ENCODE measurements around the gene C11orf97.
"Not testable (repeated sequence)": the region's sequence is repeated elsewhere in the genome, so short reads cannot be mapped to it uniquely, and the experiment has no call there.

C11orf97 gene, protein sequence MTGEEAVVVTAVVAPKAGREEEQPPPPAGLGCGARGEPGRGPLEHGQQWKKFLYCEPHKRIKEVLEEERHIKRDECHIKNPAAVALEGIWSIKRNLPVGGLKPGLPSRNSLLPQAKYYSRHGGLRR

DNA sequence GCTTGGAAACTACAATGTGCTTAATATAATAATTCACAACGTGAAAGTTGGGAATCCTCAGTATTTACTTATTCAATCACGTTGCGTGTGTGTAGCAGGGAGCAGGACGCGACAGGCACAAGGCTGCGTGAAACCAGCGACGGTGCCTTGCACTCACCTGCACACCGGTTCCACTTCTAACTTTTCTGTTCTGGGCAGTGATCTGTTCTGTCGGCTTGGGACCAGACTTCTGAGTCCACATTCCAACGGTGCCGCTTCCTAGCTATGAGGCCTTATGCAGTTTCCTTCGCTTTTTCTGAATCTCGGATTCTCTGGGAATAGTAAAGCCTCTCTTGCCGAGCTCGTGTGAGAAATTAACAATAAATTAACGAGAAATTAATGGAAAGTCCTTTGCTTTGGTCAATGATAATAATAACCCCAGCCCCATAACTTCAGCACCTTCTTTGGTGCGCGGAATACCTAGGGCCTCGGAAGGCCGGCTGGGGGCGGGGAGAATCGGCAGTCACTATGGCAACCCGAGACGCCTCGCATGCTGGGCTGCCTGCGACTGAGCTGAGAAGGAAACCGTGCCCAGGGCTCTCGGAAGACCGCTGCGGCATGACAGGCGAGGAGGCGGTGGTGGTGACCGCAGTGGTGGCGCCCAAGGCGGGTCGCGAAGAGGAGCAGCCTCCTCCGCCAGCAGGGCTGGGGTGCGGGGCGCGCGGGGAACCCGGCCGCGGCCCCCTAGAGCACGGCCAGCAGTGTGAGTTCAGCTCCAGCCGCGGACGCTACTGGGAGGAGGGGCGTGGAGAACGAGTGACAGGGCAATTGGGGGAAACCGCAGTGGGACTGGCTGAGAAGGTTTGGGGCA is at the start of gene C11orf97:
Gene C11orf97, plus strand, starts transcription at position 530 of the 850 bp plus-strand sequence. Its CDS starts 68 bp downstream, at position 598.
- peak; percentile 60 to 84 for DNase-seq

DNA sequence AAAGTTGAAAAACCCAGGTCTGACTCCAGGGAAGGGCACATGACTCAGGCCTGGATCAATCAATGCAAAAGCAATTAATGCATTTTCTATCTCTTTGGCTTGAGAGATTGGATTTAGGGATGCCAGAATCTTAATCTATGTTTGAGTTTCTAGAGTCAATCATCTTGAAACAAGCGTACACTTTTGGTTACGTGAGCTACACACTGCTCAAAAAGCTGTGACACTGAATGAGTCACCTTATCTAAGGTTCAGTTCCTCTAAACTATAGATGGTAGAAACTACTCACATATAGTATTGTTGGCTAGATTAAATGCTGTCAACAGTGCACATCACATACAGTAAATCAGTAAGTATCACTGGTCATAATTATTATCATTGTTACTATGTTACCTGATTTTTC is 42.8 kb upstream of the C11orf97 start:
- no peak for DNase-seq

DNA sequence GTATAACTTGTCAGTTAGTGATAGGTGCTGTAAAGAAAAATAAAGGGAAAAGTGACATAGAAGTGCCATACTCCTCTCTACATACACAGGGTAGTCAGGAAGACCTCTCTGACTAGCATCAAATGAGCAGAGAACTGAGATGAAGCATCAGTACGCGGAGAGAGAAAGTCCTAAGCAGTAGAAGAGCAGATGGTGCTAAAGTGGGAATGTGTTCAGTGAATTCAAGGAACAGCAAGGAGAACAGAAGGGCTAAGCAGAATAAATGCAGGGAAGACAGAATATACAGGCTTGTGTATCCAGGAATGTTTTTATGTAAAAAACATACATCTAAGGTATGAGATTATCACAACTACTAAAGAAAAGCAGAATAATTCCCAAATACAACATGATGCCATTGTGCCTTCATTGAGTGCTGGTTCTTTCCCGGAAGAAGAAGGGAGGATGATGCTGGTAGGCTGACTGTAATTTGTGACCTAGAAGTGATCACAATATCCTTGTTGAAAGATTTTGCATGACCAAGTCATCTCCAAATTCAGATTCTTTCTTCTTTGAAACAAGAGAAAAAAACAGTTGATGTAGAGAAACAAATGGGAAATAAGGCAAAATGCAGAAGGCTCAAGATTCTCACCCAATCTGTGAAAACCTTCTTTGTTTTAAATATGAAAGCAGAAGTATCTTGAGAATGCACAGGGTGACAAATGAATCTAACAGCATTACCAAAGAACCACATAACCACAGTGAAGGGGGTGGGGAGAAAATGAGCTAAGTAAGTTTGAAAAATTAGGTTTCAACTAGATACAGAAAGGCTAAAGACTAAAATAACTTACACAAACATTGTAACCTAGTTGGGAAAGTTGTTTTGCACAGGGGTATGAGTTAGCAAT is 39.1 kb upstream of the C11orf97 start:
- DNase-seq, result no peak

DNA sequence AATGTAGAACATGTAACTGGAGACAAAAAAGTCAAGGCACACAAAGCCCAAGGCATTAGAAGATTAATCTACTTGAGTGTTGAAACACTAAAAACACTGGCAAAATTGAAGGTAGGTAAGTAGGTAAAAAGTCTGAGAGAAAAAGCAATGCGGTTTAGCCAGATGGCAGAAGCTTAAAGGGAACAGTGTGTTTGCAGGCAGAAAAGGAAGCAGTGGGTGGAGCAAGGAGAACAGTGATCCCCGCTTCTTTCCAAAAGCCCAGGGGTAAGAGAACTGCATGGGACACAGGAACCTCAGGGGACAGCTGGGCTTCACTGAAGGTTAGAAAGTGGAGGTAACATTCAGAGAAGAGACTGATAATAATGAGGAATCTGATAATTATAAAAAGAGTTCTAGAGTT is 34.6 kb upstream of the C11orf97 start:
- no peak for DNase-seq

DNA sequence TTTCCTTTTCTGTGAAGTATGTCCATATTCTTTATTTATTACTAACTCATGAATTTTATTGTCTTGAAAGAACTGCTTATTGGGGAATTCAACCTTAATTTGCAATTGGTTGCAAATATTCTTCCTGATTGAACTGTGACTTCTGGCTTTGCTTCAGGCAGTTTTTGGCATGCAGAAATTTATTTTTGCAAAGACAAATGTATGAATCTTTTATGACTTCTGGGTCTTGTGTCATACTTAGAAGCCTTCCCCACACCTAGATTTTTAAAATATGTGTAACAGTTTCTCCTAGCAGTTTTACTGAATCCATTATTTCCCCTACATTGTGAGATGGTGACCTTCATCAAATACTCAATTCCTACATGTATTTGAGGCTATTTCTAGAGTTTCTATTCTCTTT is 30.9 kb upstream of the C11orf97 start:
- DNase-seq, result no peak

DNA sequence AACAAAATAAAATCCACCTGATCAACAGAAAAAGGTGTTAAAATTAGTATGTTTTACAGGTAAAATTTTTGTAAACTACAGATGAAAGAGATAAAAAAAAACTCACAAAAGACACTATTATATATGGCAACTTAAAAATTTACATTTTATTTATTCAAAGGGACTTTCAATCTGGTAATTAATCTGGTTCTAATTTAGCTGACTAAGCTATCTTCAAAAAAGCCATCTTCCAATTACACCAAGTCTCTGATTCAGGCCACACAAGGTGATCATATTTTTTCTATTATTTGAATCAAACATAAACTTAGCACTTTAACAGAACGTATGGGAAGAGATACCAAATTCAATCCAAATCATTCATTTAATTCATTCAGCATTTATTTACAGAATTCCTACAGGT is 26.2 kb upstream of the C11orf97 start:
- no peak for DNase-seq

DNA sequence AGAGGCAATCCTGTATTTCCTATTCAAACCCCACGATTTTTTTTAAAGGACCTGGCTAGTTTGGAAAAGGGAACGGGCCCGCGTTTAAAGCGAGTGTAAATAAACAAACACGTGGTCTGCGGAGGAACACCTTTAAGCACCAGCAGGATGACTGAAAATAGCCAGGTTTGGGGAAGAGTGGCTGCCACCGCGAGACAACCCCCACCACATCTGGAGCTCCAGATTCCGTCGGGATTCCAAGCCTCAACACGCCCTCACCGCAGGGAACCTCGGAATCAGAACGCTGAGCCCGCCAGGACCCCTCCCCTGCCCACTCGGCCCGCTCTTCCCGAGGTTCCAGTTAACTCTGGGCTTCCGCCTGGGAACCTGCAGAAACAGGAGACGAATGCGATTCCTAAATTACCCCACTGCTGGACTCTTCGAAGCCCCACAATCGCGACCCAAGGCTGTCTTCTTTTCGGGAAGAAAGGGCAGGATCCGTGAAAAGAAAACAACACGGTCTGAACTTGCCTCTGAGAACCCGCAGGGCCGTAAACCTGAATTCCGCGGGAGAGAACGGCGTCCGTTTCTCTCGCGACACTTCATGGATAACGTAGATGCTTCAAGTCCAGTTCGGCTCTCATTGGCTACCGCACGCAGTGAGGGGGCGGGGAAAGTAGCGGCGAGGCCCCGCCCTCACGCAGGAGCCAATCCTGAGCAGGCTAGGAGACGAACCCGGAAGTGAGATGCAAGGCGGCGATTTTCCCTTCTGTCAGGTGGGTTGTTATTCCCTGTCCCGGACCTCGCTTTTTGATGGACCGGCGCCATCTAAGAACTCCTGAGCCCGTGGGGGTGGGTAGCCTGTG is 18.8 kb upstream of the C11orf97 start, which contains the start of the genes ANKRD49 and MRE11:
Gene ANKRD49, plus strand, starts transcription at position 704 of the 845 bp plus-strand sequence. CDS start 2,710 bp downstream, outside the sequence.
Gene MRE11, minus strand, starts transcription at position 564 of the 845 bp plus-strand sequence. CDS start 1,043 bp downstream, outside the sequence.
- DNase-seq, result peak; percentile 99

DNA sequence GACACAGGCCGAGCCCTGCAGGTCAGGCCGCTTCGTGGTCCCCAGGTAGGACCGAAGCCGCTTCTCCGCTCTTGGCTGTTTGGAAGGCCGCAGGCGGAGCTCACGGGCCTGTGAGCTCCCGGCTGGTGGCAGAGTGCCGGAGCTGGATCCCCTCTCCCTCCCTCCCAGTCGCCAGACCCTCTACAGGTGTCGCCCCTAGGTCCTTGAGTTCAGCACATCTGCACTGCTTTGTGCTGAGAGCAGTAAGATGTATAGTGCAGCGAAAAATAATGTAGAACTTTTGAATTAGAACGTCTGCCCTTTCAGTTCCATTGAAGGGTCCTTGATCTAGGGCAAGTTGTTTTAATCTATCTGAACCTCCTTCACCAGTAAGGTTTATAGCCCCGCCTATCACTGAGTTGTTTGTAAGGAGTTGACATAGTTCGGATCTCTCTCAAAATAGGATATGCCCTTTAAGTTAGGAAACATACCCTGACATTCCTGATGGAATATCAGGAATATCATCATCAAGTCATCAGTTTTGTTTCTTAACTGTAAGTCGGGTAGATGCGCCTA is 18.1 kb upstream of the C11orf97 start:
- DNase-seq, result no peak

DNA sequence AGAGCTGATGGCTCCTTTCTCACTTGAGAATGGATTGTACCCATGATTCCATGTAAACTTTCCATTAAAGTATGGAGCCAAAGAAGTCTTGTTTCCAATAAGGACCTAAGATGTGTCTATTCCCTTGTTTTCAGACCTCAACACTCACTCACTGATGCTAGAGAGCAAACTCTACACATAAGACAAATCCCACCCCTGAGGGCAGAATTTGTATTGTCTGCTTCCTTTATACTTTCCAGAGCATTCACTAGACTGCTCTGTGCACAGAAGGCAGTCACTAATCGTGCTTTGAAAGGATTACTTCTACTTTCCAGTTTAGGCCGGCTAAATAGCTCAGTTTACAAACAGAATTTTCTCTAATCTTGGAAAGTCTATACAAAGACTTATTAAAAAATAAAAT is 12.1 kb upstream of the C11orf97 start:
- DNase-seq, result no peak

DNA sequence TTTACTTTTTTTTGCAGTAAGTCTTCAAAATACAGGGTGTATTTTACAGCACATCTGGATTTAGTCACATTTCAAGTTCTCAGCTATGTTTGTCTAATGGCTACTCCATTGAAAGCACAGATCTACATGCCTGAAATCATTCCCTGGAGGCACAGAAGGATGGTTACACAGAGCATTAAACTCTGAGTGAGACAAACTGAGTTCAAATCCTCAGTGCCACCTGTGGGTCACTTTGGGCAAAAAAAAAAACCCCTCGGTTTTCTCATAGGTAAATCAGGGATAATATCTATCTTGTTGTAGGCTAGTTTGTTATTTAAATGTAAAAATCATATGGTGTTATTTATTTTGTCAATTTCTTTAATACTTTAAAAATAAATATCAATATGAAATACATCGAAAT is 10.7 kb upstream of the C11orf97 start:
- peak in 1 of 2 experiments; percentile 26 for DNase-seq

DNA sequence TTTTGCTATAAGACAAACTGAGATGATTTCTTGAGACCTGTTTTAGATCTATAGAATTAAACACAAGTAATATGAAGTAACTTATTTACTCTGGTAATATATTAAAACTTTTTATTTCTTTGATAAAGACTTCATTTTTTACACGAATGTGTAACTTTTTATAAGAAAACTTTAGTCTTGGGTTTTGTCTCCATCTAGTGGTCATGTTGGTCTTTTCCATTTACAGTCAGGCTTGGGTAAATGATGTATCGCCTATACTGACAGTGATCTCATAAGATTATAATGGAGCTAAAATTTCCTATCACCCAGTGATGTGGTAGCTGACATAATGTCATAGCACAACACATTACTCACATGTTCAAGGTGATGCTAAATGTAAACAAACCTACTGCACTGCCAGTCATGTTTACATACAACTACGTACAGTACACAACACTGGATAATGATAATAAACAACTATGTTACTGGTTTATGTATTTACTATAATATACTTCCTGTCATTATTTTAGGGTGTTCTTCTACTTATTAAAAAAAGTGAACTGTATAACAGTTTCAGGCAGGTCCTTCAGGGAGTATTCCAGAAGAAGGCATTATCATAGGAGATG is 7.5 kb upstream of the C11orf97 start:
- peak; percentile 19 to 77 for DNase-seq

DNA sequence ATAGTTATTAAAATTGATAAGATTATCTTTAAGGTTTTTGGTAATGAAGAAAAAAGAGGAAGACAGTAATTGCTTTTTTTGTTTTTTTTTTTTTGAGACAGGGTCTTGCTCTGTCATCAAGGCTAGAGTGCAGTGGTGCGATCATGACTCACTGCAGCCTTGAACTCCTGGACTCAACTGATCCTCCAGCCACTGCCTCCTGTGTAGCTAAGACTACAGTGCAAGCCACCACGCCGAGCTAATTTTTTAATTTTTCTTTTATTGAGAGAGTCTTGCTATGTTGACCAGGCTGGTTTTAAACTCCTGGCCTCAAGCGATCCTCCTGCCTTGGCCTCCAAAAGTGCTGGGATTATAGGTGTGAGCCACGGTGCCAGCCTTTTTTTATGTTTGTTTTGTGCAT is 5.7 kb upstream of the C11orf97 start:
- DNase-seq, result not testable (repeated sequence)

DNA sequence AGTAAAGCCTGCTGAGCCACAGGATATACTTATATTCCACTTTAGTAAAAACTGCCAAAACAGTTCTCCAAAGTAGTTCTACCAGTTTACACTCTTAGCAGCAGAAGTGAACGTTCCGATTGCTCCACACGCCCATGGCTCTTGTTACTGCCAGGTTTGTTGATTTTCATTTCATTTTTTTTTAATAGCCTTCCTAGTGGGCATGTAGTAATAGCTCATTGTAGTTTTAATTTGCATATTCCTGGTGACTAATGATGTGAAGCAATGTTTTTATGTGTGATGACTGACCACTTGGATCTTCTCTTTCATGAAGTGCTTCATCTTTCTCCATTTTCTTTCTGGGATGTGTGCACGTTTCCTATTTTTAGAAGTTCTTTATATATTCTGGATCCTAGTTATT is 4.8 kb upstream of the C11orf97 start:
- peak in 1 of 2 experiments; percentile 20 for DNase-seq

DNA sequence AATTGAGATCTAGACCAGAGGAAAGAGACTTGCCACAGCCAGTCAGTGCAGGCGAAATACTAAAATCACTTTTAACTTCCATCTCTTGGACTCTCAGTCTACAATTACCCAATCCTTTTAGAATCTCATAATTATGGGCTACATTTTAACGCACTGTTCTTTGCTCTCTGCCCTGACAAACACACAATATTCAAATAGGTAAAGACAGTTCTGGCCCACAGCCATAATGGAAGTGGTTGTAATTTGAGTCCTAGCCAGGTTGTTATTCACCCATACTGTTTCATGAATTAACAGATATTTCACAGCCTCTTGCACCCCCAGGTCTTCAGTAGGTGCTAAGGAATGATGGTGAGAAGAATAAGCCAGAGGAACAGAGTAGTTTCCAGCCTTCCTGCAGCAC is 830 bp downstream of the C11orf97 start:
- peak; percentile 75 to 82 for DNase-seq

DNA sequence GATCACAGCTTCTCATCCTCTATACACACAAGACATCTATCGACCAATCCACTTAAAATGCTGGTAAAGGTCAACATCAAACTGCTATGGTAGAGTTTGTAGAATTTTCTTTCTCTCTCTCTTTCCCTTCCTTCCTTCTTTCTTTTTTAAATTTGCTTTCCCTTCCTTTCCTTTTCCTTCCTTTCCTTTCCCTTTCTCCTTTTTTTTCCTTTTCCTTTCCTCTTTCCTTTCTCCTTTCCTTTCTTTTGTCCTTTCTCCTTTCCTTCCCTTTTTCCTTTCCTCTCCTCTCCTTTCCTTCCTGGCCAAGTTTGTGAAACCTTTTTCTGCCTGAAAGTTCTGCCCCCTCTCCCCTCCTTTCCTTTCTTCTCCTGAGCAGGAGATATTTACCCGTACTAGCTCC is 3.1 kb downstream of the C11orf97 start:
- DNase-seq, result no peak

DNA sequence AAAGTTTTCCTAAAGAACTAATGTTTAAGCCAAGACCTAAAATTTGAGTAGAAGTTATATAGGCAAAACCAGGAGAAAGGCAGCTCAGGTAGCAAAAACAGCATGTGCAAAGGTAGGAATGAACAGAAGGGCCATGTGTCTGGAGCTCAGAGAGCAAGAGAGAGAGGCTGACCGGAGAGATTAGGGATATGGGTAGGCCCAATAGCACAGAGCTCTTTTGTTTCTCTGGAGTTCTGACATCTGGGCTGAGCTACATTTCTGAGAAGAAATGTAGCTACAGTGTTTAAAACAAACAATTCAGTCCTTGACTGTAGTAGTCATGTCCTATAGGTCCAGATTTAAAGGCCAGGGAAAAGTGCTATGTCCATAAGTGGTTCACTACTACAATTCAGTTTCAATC is 4.5 kb downstream of the C11orf97 start:
- no peak for DNase-seq

DNA sequence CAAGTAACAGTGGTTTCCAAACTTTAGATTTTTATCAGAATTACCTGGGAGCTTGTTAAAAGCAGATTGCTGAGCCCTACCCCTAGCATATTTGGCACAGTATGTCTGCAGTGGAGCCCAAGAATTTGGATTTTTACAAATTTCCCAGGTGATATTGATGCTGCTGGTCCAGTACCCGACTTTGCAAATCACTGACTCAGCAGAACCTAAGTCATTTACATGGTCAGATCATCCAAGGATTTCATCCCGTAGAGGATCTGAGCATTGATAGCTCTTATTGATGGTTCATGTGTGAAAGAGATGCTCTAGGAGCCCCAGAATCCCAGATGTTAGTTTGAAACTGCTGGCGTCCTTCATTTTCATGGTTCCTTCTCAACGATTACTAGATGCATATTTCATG is 6.0 kb downstream of the C11orf97 start:
- DNase-seq, result no peak

DNA sequence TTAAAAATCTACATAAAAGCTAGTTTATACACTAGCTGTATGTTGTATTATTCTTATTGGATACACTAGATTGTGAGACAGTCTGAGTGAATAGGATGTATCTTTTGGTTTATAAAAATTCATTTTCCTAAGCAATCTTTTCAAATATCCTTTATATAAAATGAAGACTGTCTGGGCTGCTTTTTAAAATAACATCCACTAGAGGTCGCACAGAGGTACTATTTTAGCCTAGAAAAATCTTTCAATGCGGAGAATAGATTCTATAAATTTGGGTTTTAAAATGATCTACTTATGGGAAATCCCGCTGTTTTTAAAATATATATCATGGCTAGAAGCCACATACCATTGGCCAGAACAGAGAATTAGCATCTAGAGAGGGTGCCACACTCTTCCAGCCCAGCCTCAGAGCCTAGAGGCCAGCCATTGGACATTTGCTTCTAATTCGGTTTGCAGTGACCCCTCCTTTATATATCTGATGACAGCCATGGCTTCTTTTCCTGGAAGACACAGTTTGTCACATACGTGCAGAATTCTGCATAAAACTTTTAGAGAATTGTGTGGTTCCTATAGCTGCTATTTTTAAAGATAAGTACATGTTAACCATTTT is 7.3 kb downstream of the C11orf97 start:
- DNase-seq, result peak in 1 of 2 experiments; percentile 62

DNA sequence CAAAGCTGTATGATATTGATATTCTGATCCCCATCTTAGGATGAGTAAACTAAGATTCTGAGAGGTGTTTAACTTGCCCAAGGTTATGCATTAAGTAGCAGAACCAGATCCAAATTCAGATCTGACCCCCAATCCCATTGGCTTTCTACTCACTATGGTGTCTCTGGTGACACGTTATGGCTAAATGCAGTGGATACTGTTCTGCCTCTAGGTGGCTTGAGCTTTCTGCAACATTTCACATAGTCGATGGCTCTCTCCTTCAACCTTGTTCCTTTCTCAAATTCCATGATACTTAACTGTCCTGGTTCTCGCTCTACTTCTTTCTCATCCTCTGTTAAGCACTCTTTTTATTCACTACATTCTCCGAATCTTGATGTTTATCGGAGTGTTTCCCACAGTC is 9.4 kb downstream of the C11orf97 start:
- peak in 1 of 2 experiments; percentile 40 for DNase-seq

DNA sequence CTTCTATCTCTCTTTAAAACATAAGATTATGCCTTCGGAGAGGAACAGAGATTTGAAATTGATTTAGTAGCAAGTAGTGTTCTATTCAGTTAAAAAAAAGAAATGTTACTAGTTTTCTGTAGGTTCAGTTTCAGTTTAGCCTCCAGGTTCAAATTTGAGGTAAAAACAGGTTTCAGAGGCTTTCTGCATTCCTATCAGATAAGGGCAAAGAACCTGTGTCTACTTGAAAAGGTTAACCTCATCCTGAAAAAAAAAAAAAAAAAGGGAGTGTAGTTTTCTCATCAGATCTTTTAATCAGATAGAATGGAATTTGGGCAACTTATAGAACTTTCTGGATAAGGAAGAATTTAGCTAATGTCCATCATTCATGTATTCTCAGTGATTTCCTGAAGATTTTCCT is 12.1 kb downstream of the C11orf97 start:
- DNase-seq, result no peak

Data from NCI-H526 (cell line).